Effector memory CD4-positive, alpha-beta T cell (primary cell): ENCODE measurements around the gene SSTR4.

ENCODE experiments used
- DNase-seq, 3 donors: peaks; one replicate each; pipeline ENCODE4 v3.0.0-alpha.2; 2020
- H3K27ac ChIP-seq: 2 replicates; pipeline ENCODE4 v1.7.0; 2013; ENCODE audit warnings: mild to moderate bottlenecking, low read length, moderate library complexity; ENCODE audit not compliant: insufficient read depth, poor library complexity, severe bottlenecking
- H3K27me3 ChIP-seq: replicated peaks from 2 replicates; pipeline ENCODE4 v1.7.0; 2013; ENCODE audit warnings: mild to moderate bottlenecking, low read length; ENCODE audit not compliant: insufficient read depth, control insufficient read depth, poor library complexity, severe bottlenecking
- H3K36me3 ChIP-seq: 2 replicates; pipeline ENCODE4 v1.7.0; 2013; ENCODE audit warnings: mild to moderate bottlenecking, low read length, moderate library complexity; ENCODE audit not compliant: control insufficient read depth, insufficient read depth
- H3K4me1 ChIP-seq: 2 replicates; pipeline ENCODE4 v1.7.0; 2013; ENCODE audit warnings: low read length, mild to moderate bottlenecking; ENCODE audit not compliant: control insufficient read depth, insufficient read depth, poor library complexity, severe bottlenecking
- H3K4me3 ChIP-seq: 2 replicates; pipeline ENCODE4 v1.7.0; 2013; ENCODE audit warnings: low read length, low read depth, mild to moderate bottlenecking; ENCODE audit not compliant: insufficient read depth, poor library complexity, severe bottlenecking
- H3K9me3 ChIP-seq: 2 replicates; pipeline ENCODE4 v1.7.0; 2013; ENCODE audit warnings: mild to moderate bottlenecking, low read length, moderate library complexity; ENCODE audit not compliant: control insufficient read depth

The SSTR4 gene

GRCh38 chr20:23049201-23050075, 14.3 kb downstream of the SSTR4 start, which contains the start of gene THBD:
Gene THBD (minus strand): TSS chr20:23049672. CDS start chr20:23049504, 168 bp downstream.
- H3K9me3 ChIP-seq: no peaks in the 10 kb centered on the region
- H3K27ac ChIP-seq: no peak within 1 kb of the TSS
- H3K4me3 ChIP-seq: peak within 1 kb of the TSS; percentile 25
- no peak for DNase-seq
- H3K4me1 ChIP-seq: peaks cover 2% of the 10 kb centered on the region
- H3K36me3 ChIP-seq: no peaks in the 10 kb centered on the region
- H3K27me3 ChIP-seq: peaks cover 18% of the 10 kb centered on the region

GRCh38 chr20:23050076-23050838, 15.1 kb downstream of the SSTR4 start:
- H3K4me1 ChIP-seq: peaks cover 2% of the 10 kb centered on the region

GRCh38 chr20:23050847-23051627, 15.9 kb downstream of the SSTR4 start:
- Histone ChIP-seq H3K4me3 (no peak overlapping the region), H3K27ac (no peak overlapping the region), H3K27me3 (peaks cover 23% of the 10 kb centered on the region), H3K9me3 (no peaks in the 10 kb centered on the region), H3K4me1 (peaks cover 2% of the 10 kb centered on the region), H3K36me3 (no peaks in the 10 kb centered on the region)
- no peak for DNase-seq

More at GRCh38 chr20:23050076-23050838, 15.1 kb downstream of the SSTR4 start:
- Histone ChIP-seq H3K9me3 (no peaks in the 10 kb centered on the region), H3K36me3 (no peaks in the 10 kb centered on the region), H3K27me3 (peaks cover 23% of the 10 kb centered on the region), H3K27ac (no peak overlapping the region), H3K4me3 (no peak overlapping the region)
- no peak for DNase-seq

GRCh38 chr20:23052904-23053303, 17.8 kb downstream of the SSTR4 start:
- H3K36me3 ChIP-seq: no peaks in the 10 kb centered on the region
- H3K4me3 ChIP-seq: no peak overlapping the region
- H3K4me1 ChIP-seq: peaks cover 2% of the 10 kb centered on the region
- H3K9me3 ChIP-seq: no peaks in the 10 kb centered on the region
- no peak overlapping the region for H3K27ac ChIP-seq
- H3K27me3 ChIP-seq: peaks cover 13% of the 10 kb centered on the region
- no peak for DNase-seq

- DNase-seq: no peak
- H3K4me3 ChIP-seq: no peak overlapping the region
- H3K27ac ChIP-seq: no peak overlapping the region
- no peaks in the 10 kb centered on the region for H3K9me3 ChIP-seq
- H3K36me3 ChIP-seq: no peaks in the 10 kb centered on the region
- H3K27me3 ChIP-seq: peaks cover 5% of the 10 kb centered on the region
- no peaks in the 10 kb centered on the region for H3K4me1 ChIP-seq
Observed at GRCh38 chr20:23058240-23058639, 23.1 kb downstream of the SSTR4 start.

GRCh38 chr20:23059001-23059400, 23.9 kb downstream of the SSTR4 start:
- Histone ChIP-seq H3K9me3 (no peaks in the 10 kb centered on the region), H3K27me3 (peaks cover 5% of the 10 kb centered on the region), H3K36me3 (no peaks in the 10 kb centered on the region), H3K4me3 (no peak overlapping the region), H3K4me1 (no peaks in the 10 kb centered on the region), H3K27ac (no peak overlapping the region)
- no peak for DNase-seq

- DNase-seq: no peak
- no peaks in the 10 kb centered on the region for H3K36me3 ChIP-seq
- no peaks in the 10 kb centered on the region for H3K4me1 ChIP-seq
- no peaks in the 10 kb centered on the region for H3K9me3 ChIP-seq
- no peak overlapping the region for H3K4me3 ChIP-seq
- H3K27ac ChIP-seq: no peak overlapping the region
- peaks cover 4% of the 10 kb centered on the region for H3K27me3 ChIP-seq
Observed at GRCh38 chr20:23059846-23060245, 24.7 kb downstream of the SSTR4 start.

GRCh38 chr20:23060629-23061028, 25.5 kb downstream of the SSTR4 start:
- Histone ChIP-seq H3K27ac (no peak overlapping the region), H3K27me3 (no peaks in the 10 kb centered on the region), H3K4me3 (no peak overlapping the region), H3K36me3 (no peaks in the 10 kb centered on the region), H3K4me1 (no peaks in the 10 kb centered on the region), H3K9me3 (no peaks in the 10 kb centered on the region)
- DNase-seq: no peak

GRCh38 chr20:23061262-23061661, 26.1 kb downstream of the SSTR4 start:
- Histone ChIP-seq H3K4me1 (no peaks in the 10 kb centered on the region), H3K27ac (no peak overlapping the region), H3K36me3 (no peaks in the 10 kb centered on the region), H3K27me3 (no peaks in the 10 kb centered on the region), H3K4me3 (no peak overlapping the region), H3K9me3 (no peaks in the 10 kb centered on the region)
- no peak for DNase-seq
